Stimulated activated CD8-positive, alpha-beta memory T cell treated with anti-CD3 and anti-CD28 coated beads, Interleukin-4, amount 100 ng/mL, for 24 hours (primary cell): ENCODE results near the gene KCNQ1.

Experiments used
- DNase-seq: peaks from one replicate; pipeline ENCODE4 v3.0.0-alpha.2; 2020; ENCODE audit warnings: low read depth

Gene KCNQ1

DNA sequence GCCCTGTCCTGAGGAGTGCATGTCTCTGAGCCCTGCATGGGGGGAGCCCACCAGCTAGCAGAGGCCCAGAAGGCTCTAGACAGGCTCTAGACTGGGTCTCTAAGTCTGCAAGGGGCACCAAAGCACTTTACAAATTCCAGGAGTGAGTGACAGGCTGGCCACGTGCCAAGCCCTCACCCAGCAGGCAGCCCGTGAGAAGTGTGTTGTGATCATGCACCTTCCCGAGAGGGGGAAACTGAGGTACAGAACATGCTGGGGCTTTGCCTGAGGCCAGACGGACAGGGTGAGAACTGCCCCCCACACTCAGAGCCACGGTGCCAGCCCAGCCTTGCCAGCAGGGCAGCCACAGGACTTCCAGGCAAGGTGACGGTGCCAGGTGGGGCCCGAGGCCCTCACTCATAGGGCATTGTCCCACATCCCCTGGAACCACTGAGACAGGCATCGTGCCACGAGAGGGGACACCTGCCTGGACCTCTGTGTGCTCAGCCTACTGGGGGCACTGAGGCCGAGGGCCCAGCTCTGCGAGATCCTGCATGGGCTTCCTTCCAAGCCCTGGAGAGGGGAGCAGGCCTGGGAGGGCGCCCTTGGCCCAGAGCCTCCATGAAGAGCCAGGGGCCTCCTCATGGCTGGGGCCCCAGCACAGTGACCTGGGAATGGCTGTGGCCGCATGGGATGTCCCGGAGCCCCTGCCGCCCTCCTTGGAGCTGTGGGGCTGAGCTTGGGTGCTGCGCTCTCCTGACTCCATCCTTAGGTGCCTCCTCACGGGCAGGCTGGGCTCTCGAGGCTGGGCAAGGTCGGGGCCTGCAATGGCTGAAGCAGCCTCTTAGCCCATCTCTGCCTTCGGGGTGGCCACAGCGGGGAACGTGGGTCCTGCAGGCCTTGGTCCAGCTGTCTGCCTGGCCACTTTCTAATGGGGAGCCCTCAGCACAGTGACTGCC lies 133.5 kb downstream of the KCNQ1 start:
- DNase-seq, result no peak

DNA sequence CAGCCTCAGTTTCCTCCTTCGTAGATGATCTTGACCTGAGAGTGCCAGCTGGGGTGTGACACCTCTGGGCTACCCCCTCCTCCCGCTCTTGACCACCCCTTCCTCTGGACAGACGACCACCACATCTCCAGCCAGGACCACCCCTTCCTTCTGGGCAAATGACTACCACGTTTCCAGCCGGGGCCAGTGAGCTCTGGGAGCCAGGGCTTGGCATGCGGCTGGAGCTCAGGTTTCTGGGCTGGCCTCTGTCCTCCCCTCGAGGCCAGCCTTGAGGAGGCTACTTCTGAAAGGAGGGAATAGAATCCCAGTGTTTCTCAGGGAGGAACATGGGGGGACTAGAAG lies 134.1 kb downstream of the KCNQ1 start:
- DNase-seq, result no peak

DNA sequence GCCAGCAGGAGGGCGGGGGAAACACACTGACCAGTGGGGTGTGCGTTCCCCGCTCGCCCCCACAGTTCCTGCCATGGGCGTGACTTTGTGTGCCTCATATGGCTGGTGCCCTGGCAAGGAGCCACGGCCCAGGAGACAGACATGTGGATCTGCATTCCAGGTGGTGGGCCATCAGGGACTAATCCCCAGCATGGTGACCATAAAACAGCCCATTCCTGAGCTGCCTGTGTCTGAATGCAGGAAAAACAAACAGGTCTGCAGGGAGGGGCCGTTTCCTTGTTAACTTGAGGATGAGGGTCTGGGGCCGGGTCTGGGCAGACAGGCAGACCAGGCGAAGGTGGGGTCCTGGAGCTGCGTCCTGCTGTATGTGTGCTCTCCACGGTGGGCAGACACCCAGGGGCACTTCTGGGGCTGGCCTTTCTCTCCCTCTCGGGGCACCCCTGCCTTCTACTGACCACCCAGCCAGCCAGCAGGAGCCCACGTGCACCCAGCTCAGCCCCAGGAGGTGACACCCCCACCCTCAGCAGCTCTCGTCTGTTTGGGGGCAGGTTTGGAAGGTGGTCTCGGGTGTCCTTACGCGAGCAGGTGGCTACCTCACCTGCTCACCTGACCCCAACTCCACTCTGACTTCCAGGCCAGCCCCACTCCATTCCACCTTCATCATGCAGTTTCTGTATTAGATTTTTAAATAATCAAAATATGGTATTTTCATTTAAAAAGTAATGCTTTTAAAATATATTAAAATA lies 134.7 kb downstream of the KCNQ1 start:
- DNase-seq, result no peak

DNA sequence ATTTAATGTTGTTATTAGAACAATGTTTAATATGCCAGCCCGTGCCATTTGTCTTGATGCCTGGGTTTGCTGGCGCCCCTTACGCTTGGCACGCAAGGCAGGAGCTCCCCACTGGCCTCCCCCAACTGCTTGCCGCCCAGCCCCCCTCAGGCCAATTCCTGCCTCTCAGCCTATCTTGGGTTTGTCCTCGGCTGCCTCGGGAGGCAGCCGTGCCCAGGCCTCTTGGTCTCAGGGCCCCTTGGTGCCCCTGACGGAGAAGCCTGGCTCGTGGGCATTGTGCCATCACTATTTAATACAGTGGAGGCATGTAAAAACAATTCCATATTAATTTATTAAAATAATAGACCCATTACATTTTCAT lies 135.2 kb downstream of the KCNQ1 start:
- DNase-seq, result no peak

DNA sequence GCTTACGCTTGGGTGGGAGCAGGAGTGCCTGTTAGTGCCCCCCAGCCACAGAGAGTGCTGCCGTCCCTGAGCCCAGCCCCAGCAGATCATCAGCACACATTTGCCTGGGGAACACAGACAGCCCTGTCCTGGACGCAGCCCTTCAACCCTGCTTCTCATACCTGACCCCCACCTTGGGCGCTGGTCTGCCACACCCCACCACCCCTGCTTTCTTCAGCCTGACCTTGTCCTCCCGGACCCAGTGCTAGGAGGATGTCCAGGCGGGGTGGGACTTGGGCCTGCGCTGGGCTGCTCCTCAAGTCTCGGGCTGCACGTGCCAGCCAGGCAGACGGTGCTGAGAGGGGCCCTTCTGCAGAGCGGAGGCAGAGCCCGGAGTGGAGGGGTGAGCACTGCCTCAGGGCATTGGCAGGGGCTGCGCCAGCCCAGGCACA lies 135.8 kb downstream of the KCNQ1 start:
- no peak for DNase-seq

DNA sequence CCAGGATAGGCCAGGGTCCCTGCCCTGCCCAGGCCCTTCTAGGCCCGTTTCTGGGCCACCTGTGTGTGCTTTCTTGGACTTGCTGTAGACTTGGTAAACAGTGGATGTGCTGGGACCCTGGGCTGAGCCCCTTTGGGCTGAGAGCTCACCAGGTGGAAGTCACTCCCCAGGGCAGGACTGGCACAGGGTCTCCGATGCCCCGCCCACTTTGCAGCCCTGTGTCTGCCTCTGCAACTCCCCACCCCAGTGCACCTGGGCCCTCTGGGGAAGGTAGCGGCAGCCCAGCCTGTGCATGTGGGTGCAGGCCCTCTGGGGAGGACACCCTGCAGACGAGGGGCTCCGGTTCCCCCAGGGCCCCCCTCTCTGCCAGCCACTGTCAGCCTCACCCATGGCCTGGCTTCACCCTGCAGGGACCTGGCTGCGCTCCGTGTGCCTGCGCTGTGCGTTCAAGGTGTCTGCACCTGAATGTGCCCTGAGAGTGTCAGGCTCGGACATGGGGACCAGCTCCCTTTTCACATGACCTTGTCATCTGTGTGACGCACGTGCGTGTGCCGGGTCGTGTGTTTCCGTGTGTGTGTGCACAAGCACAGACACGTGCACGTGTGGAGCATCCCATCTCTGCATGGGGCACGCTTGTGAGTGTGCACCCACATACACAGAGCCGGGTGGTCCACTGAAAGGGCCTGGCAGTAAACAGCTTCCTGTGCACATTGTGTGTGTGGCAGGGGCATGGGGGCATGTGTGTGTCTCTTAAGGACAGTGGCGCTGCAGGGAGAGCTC lies 136.5 kb downstream of the KCNQ1 start:
- no peak for DNase-seq

DNA sequence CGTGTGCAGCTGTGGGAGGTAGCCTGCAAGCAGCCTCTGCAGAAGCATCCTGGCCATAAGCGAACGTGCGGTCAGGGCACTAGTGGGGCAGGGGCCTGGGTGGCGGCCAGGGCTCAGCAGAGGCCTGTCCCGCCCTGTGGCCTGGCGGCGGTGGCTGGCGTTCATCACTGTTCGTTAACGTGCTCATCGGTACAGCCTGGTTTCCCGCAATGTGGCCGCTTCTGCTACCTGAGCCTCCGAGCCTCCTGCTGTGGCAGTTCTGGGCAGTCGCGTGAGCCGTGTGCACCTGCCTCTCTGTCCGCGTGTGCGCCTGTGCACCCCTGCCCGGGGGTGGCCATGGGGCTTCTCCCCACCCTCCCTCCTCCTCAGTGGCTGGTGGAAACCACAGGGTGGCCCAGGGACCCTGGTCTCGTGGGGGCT lies 137.1 kb downstream of the KCNQ1 start:
- no peak for DNase-seq

DNA sequence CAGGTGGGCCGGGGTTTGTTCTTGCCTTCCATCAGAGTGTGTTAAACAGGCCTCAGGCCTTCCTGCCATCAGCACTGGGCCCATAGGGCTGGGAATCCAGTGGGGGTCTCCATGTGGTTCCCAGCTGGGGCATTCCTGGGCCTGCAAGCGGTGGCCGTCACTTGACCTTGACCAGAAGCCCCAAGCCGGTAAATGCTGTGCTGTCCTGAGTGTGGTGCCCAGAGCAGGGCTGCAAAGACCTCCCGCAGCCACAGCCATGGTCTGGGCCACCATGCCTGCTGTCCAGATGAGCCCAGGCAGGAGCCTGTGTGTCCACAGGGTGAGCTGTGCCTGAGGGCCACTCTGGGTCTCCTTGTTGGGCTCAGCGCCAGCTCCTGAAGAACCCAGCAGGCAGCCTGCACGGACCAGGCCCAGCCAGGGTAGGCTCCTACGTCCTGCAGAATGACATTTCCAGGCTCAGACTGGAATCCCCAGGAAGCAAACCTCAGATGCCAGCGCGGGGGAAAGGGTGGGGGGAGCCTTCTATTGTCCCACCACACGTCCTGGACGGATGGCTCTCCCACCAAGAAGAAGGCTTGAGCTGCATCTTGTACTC lies 137.6 kb downstream of the KCNQ1 start:
- no peak for DNase-seq

DNA sequence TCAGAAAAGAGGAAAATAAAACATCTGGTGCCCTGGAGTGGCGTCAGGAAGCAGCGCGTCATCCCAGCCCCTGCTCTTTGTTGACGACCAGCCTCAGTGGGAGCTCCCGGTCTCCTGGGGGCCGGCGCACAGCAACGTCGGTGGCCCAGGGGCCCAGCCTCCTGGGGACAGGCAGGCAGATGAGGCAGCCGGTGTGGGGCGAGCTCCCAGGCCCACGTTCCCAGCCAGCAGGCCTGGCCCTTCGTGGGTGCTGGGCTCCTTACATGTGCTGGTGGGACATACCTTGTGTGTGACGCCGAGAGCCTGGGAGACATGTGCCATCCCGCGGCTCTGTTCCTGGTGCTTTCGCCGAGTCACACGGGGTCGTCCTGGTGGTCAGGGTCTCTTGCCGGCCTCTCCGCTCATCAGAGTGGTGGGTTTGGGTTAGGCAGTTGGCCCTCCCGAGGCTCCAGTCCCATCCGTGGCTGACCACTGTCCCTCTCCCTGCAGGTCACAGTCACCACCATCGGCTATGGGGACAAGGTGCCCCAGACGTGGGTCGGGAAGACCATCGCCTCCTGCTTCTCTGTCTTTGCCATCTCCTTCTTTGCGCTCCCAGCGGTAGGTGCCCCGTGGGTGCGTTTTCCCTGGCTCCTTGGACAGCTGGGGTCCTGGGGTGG lies 138.3 kb downstream of the KCNQ1 start:
- DNase-seq, result no peak

DNA sequence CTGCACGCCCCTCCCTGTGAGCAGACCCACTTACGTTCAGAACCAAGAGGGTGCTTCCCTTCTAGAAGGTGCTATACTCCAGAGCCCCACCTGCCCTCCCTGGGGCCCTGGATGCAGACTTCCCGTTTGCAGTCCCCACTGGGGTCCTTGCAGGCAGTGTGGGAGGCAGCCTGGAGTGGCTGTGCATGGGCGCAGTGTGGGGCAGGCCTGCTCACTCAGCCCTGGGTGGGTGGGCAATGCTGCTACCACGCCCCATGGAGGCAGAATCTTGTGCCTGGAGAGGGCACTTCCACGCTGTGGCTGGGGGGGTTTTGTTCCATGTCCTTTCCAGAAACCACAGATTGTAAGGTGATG lies 138.8 kb downstream of the KCNQ1 start:
- DNase-seq, result no peak

DNA sequence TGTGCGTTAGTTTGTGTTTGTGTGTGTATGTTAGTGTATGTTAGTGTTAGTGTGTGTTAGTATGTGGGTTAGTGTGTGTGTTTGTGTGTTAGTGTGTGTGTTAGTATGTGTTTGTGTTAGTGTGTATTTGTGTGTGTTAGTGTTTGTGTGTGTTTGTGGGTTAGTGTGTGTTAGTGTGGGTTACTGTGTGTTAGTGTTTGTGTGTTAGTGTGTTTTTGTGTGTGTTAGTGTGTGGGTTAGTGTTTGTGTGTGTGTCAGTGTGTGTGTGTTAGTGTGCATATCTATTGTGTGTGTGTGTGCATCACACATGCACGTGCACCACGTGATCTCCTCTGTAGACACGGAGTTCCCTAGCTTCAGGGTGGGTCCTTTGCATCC lies 139.6 kb downstream of the KCNQ1 start:
- no peak for DNase-seq

DNA sequence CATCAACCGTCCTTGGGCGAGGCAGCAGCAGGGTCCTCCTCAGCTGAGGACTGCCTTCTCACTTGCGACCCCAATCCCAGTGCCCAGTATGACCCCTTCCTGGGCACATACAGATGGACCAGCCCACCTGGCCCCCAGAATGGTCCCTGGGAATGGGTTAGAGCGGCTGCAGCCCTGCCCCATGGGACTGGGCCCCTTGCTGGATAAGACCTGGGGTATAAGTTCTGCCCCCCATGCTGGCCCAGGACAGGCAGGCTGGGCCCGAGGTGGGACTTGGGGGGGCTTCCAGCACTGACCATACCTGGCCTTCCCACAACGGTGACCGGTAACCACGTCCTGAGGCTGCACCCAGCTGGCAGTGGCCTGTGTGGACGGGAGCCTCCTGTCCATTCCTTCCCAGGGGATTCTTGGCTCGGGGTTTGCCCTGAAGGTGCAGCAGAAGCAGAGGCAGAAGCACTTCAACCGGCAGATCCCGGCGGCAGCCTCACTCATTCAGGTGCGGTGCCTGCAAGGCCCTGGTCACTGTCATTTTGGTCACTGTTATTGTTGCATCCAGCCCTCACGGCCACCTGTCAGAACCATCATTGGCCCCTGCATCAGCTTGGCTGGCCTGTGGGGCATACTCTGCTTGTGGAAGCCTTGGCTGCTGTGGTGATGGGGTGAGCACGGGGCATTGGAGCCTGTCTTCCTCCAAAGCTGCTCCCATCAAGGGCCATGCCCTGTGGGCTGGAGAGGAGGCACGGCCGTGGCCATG lies 140.2 kb downstream of the KCNQ1 start:
- DNase-seq, result no peak

DNA sequence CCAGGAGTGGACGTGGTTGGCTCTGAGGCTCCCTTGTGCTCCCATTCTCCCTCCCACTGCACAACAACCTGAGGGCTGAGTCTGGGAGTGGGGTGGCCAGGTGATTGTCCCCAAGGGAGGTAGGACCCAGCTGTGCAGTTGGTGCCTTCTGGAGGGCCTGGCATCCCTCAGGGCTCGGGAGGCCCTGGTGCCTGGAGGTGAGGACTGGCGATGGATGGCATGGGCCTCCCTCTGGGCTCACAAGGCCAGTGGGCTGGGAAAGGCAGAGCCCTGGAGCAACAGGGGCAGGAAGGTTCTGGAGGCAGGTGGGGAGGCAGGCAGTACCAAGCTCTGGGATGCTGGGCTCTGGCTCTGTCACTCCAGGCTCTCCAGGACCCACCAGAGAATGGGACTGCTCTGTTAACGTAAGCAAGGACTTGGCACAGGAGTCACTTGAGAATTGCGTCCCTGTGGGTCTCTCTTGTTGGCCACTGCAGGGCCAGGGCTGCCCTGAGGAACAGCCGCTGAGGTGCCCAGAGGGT lies 140.8 kb downstream of the KCNQ1 start:
- DNase-seq, result no peak

DNA sequence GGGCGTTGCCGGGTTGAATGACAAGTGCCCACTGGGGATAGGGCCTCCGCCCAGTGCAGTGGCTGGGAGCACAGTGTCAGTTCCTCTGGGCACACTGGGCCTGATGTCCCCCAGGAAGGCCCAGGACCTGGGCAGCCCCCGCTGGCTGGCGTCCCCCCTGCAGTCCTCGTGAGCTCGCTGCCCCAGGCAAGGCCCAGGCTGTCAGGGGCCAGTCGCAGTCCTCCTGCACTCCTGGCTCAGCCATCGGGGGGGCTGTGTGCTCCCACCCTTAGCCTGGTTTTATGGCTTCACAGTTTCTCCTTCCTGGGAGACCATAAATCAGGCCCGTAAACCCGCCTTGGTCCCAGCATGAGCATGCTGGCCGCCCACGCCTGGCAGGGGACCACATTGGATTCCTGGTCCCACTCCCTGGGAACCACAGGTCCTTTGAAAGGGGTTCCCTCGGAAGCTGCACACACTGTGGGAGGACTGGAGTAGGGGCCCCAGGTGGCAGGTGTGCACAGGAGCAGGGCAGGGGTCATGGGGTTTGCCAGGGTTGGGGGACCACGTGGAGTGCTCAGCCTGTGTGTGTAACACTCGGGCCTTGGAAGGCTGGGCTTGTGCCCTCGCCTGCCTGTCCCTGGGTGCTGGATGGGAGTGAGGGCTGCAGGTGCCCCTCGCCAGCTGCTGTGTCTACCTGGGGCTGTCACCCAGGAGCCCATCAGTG lies 141.4 kb downstream of the KCNQ1 start:
- no peak for DNase-seq

DNA sequence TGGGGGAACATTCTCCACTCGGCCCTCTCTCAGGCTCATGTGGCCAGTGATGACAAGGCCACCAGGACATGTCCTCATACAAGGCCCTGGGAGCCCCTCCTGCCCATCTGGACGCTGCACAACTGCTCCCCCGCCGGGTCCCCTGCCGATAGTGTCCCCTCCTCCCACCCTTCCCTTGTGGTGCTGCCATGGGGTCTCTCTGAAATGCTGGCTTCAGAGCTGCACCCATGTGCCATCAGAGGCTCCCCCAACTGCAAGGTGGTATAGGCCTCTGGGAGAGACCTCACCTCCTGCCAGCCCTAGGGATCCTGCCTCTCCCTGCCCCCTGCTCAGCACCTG lies 142.0 kb downstream of the KCNQ1 start:
- no peak for DNase-seq

DNA sequence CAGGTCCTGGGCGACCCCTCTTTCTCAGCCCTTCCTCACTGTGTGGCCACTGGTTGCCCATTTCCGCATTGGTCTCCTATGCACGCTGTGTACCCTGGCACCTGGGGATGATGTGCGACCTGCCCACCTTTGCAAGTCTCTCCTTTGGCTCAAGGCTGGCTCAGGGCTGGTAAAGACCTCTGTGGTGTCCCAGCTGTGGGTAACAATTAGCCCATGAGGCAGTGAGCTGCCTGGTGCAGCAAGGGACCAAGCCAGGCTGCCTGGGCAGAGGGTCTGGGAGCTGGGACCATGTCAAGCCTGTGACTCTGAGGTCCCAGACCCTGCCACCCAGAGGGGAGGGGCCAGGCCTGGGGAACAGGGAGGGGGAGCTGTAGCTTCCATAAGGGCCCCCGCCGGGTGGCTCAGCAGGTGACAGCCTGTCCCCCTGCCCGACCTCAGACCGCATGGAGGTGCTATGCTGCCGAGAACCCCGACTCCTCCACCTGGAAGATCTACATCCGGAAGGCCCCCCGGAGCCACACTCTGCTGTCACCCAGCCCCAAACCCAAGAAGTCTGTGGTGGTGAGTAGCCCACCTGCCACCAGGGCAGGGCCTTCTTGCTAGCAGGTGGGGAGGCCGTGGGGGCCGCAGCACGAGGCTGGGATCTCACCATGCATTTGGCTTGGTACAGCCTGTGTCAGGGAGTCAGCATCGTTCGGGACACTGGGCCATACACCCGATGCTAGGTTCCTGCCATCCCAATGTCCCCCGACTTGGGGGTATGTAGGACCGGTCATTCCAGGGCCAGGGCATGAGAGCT lies 142.5 kb downstream of the KCNQ1 start:
- DNase-seq, result no peak

DNA sequence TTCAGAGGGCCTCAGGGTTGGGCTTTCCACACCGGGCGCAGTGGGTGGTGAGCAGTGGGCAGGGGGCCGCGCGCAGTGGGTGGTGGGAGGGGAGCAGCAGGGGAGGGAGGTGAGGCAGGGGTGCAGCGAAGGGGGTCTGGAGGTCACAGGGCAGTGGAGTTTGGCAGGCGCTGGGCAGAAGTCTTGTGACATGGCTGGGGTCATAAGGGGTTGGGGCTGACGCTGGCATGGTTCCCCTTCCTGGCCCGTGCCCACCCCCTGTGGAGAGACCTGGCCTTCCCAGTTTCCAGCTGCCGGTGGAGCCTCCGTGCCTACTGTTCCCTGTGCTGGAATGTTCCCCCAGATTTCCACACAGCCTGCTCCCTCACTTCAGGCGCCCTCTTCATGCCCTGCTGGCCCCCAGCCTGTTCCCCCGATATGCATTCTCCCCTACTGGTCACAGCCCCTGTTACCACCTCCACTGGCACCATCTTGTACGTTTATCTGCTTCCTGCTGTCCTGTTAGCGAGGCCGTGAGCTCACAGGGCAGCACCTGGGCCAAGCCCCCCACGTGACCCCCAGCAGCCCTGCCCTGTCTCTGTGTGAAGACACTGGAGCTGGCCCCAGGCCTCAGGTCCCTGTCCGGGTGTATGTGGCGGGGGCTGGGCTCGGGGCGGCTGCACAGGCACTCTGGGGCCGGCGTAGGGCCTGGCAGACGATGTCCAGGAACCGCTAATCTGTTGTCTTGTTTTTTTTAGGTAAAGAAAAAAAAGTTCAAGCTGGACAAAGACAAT lies 143.4 kb downstream of the KCNQ1 start:
- DNase-seq, result no peak

DNA sequence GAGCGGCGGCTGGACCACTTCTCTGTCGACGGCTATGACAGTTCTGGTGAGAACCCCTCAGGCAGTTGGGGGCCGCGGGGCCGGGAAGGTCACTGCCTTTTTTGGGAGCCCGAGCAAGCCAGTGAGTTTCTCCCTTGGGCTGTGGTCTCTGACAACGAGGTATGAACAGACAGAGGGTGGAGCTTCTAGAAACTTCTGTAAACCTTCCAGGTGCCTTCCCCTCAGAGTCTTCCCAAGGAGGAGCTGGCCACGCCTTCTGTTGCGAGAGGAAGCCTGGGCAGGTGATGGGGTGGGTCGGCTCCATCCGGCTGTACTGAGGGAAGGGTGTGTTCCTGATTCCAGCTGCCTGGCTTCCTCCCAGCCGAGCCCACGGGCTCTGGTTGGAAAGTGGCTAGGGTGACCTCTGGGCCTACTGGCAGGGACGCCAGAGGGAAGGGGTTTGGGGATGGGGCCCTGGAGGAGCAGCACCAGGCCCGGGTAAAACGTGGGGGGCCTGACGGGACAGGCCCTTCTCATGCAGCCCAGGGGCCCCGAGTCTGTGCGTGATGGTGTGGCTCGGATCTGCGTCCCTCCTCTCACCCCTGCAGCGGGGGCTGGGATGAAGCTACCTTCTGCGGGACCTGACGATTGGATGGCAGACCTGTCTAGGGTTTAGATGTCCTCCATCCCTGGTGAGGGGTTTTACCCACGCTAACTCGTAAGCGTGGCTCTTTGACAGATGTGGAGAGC lies 144.2 kb downstream of the KCNQ1 start:
- no peak for DNase-seq
